Transverse colon (tissue), 4 donors: ENCODE results near the gene KCNQ2.

Source experiments
- EP300 ChIP-seq: sonication (generic); formaldehyde crosslinking; IDR thresholded peaks from one replicate; pipeline ENCODE4 v1.6.1; 2017; ENCODE audit warnings: antibody characterized with exemption, low read depth
- POLR2A ChIP-seq: fragments of 450-650 bp; IDR thresholded peaks from one replicate; pipeline ENCODE4 v1.6.1; 2016; ENCODE audit warnings: antibody characterized with exemption, mild to moderate bottlenecking, moderate library complexity
- POLR2AphosphoS5 ChIP-seq, 3 donors: sonication (generic); formaldehyde crosslinking; IDR thresholded peaks; one replicate each; pipeline ENCODE4 v1.6.1; 2016; ENCODE audit warnings: antibody characterized with exemption in 3 of 3
- TF ChIP-seq, protein P1 (sequence below), 5 experiments: fragments of 200-600 bp in 3 of 5; fragments of 450-650 bp in 2 of 5; sonication (generic) in 3 of 5; IDR thresholded peaks; 1 replicate in 2 of 5; 2 replicates in 3 of 5; pipeline ENCODE4 v1.5.1; 2016 to 2017; ENCODE audit warnings: antibody characterized with exemption in 5 of 5, inconsistent platforms in 3 of 5, mild to moderate bottlenecking in 2 of 5, moderate library complexity in 1 of 5

GRCh38 chr20:63397946-63398450, 74.5 kb downstream of the KCNQ2 start:
- TF ChIP-seq, protein P1, sequence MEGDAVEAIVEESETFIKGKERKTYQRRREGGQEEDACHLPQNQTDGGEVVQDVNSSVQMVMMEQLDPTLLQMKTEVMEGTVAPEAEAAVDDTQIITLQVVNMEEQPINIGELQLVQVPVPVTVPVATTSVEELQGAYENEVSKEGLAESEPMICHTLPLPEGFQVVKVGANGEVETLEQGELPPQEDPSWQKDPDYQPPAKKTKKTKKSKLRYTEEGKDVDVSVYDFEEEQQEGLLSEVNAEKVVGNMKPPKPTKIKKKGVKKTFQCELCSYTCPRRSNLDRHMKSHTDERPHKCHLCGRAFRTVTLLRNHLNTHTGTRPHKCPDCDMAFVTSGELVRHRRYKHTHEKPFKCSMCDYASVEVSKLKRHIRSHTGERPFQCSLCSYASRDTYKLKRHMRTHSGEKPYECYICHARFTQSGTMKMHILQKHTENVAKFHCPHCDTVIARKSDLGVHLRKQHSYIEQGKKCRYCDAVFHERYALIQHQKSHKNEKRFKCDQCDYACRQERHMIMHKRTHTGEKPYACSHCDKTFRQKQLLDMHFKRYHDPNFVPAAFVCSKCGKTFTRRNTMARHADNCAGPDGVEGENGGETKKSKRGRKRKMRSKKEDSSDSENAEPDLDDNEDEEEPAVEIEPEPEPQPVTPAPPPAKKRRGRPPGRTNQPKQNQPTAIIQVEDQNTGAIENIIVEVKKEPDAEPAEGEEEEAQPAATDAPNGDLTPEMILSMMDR (IDR thresholded peaks at IDR 0.05) = no peak
- TF ChIP-seq POLR2A = no peak
- TF ChIP-seq POLR2AphosphoS5 (IDR thresholded peaks at IDR 0.05) = no peak
- no peak for TF ChIP-seq EP300
